ENCODE data around the gene MT1G.

MT1G gene

GRCh38 chr16:56641166-56641565, 26.7 kb downstream of the MT1G start:
- no peak for DNase-seq (ENCODE audit: extremely low read depth, low read depth)
- H3K4me3 ChIP-seq (replicated peaks; ENCODE audit: low read depth, low read length), result no peak overlapping the region
- no peak for TF ChIP-seq CTCF (IDR thresholded peaks at IDR 0.05; ENCODE audit: low read depth, low read length, missing control alignments)

- TF ChIP-seq CTCF (IDR thresholded peaks at IDR 0.05; ENCODE audit: low read depth, low read length, missing control alignments), result no peak
- DNase-seq (ENCODE audit: extremely low read depth, low read depth), result no peak
- H3K4me3 ChIP-seq (replicated peaks; ENCODE audit: low read depth, low read length), result no peak overlapping the region
These were observed 27.8 kb downstream of the MT1G start for GRCh38 chr16:56640076-56640475.

- DNase-seq (ENCODE audit: extremely low read depth, low read depth), result no peak
These were observed 28.8 kb downstream of the MT1G start for GRCh38 chr16:56639045-56639444.

GRCh38 chr16:56637814-56638750, 29.8 kb downstream of the MT1G start, which contains the start of gene MT1A:
Gene MT1A, plus strand, starts transcription at chr16:56638666. Its CDS starts 73 bp downstream, at chr16:56638739.
- DNase-seq (ENCODE audit: extremely low read depth, low read depth), result no peak
- peak within 1 kb of the TSS; percentile 44 for H3K4me3 ChIP-seq (replicated peaks; ENCODE audit: low read depth, low read length)
- no peak for TF ChIP-seq CTCF (IDR thresholded peaks at IDR 0.05; ENCODE audit: low read depth, low read length, missing control alignments)

More at GRCh38 chr16:56639045-56639444, 28.8 kb downstream of the MT1G start:
- no peak for TF ChIP-seq CTCF (IDR thresholded peaks at IDR 0.05; ENCODE audit: low read depth, low read length, missing control alignments)
- H3K4me3 ChIP-seq (replicated peaks; ENCODE audit: low read depth, low read length), result no peak overlapping the region

- H3K4me3 ChIP-seq (replicated peaks; ENCODE audit: low read depth, low read length), result no peak overlapping the region
- no peak for TF ChIP-seq CTCF (IDR thresholded peaks at IDR 0.05; ENCODE audit: low read depth, low read length, missing control alignments)
- no peak for DNase-seq (ENCODE audit: extremely low read depth, low read depth)
These were observed 31.1 kb downstream of the MT1G start for GRCh38 chr16:56636616-56637413.

GRCh38 chr16:56635441-56635967, 32.4 kb downstream of the MT1G start:
- TF ChIP-seq CTCF (IDR thresholded peaks at IDR 0.05; ENCODE audit: low read depth, low read length, missing control alignments), result no peak
- no peak for DNase-seq (ENCODE audit: extremely low read depth, low read depth)
- H3K4me3 ChIP-seq (replicated peaks; ENCODE audit: low read depth, low read length), result peak overlapping the region; percentile 19; the same call in 1 of the 2 replicates
